Mesendoderm (in vitro differentiated cells): ENCODE data around the gene SRCIN1.

Source experiments
- DNase-seq: peaks from one replicate; pipeline ENCODE4 v3.0.0; 2013
- H2AK5ac ChIP-seq: 2 replicates; pipeline ENCODE4 v1.6.1; 2013; ENCODE audit warnings: low read length, inconsistent platforms
- H2BK120ac ChIP-seq: 2 replicates; pipeline ENCODE4 v1.6.1; 2013; ENCODE audit warnings: low read depth, mild to moderate bottlenecking, low read length, moderate library complexity, mixed read lengths
- H2BK15ac ChIP-seq: replicated peaks from 2 replicates; pipeline ENCODE4 v1.6.1; 2013; ENCODE audit warnings: low read depth, mild to moderate bottlenecking, moderate library complexity
- H2BK5ac ChIP-seq: 2 replicates; pipeline ENCODE4 v1.6.1; 2013; ENCODE audit warnings: low read length, inconsistent platforms
- H3K18ac ChIP-seq: 2 replicates; pipeline ENCODE4 v1.6.1; 2013; ENCODE audit warnings: mild to moderate bottlenecking, low read length, mixed read lengths
- H3K23ac ChIP-seq: one replicate; pipeline ENCODE4 v1.6.1; 2013; ENCODE audit warnings: low read length
- H3K27ac ChIP-seq: 2 replicates; pipeline ENCODE4 v1.5.1; 2013; ENCODE audit warnings: low read depth, mild to moderate bottlenecking, inconsistent platforms, low read length, moderate library complexity
- H3K27me3 ChIP-seq: 2 replicates; pipeline ENCODE4 v1.6.1; 2013; ENCODE audit warnings: low read length, control low read depth, mild to moderate bottlenecking, inconsistent platforms; ENCODE audit not compliant: insufficient read depth, poor library complexity
- H3K36me3 ChIP-seq: 2 replicates; pipeline ENCODE4 v1.6.1; 2013; ENCODE audit warnings: low read length, inconsistent platforms; ENCODE audit not compliant: control insufficient read depth, insufficient read depth
- H3K4ac ChIP-seq: one replicate; pipeline ENCODE4 v1.6.1; 2013; ENCODE audit warnings: low read depth, mild to moderate bottlenecking, low read length, moderate library complexity
- H3K4me1 ChIP-seq: 2 replicates; pipeline ENCODE4 v1.6.1; 2013; ENCODE audit warnings: low read depth, low read length, inconsistent platforms; ENCODE audit not compliant: control insufficient read depth
- H3K4me2 ChIP-seq: 2 replicates; pipeline ENCODE4 v1.6.1; 2013; ENCODE audit warnings: low read length
- H3K4me3 ChIP-seq: 2 replicates; pipeline ENCODE4 v1.5.1; 2013; ENCODE audit warnings: mild to moderate bottlenecking, low read length
- H3K56ac ChIP-seq: one replicate; pipeline ENCODE4 v1.6.1; 2013; ENCODE audit warnings: low read length
- H3K79me1 ChIP-seq: 2 replicates; pipeline ENCODE4 v1.6.1; 2013; ENCODE audit warnings: low read length, inconsistent platforms
- H3K79me2 ChIP-seq: 2 replicates; pipeline ENCODE4 v1.6.1; 2013; ENCODE audit warnings: mild to moderate bottlenecking, low read length; ENCODE audit not compliant: control insufficient read depth, insufficient read depth
- H3K9ac ChIP-seq: 2 replicates; pipeline ENCODE4 v1.6.1; 2013; ENCODE audit warnings: low read length, inconsistent platforms
- H4K5ac ChIP-seq: one replicate; pipeline ENCODE4 v1.6.1; 2013; ENCODE audit warnings: low read length
- H4K8ac ChIP-seq: one replicate; pipeline ENCODE4 v1.6.1; 2013; ENCODE audit warnings: low read depth, mild to moderate bottlenecking, control low read depth, low read length, moderate library complexity
- WGBS: extraction: QIAGEN DNeasy Blood & Tissue Kit; methylation state at CpG from one replicate; pipeline ENCODE4 v1.1.7; 2013; ENCODE audit warnings: low lambda C conversion rate, missing lambda C conversion rate; ENCODE audit not compliant: insufficient coverage; ENCODE audit errors: extremely low coverage; 5-methylcytosine and 5-hydroxymethylcytosine counted together

The SRCIN1 gene

GRCh38 chr17:38567350-38567749 lies 38.4 kb downstream of the SRCIN1 start:
- peaks cover 34% of the 10 kb centered on the region for H3K27me3 ChIP-seq
- H2BK5ac ChIP-seq = no peak overlapping the region
- H2BK120ac ChIP-seq = no peak overlapping the region
- no peak overlapping the region for H3K27ac ChIP-seq
- no peak overlapping the region for H3K9ac ChIP-seq
- H3K4me1 ChIP-seq = peaks cover 8% of the 10 kb centered on the region
- no peak overlapping the region for H3K4ac ChIP-seq
- H3K36me3 ChIP-seq = no peaks in the 10 kb centered on the region
- H4K8ac ChIP-seq = no peak overlapping the region
- WGBS = no CpG with 5 or more reads among the region's 2 CpGs
- H3K4me3 ChIP-seq = no peak overlapping the region
- no peaks in the 10 kb centered on the region for H3K79me1 ChIP-seq
- H3K79me2 ChIP-seq = no peaks in the 10 kb centered on the region
- H2AK5ac ChIP-seq = no peak overlapping the region
- no peak overlapping the region for H3K18ac ChIP-seq
- DNase-seq = no peak
- H3K23ac ChIP-seq = no peak overlapping the region
- H2BK15ac ChIP-seq = no peak overlapping the region
- H4K5ac ChIP-seq = no peak overlapping the region
- no peak overlapping the region for H3K4me2 ChIP-seq
- no peak overlapping the region for H3K56ac ChIP-seq

GRCh38 chr17:38566666-38567031 lies 39.1 kb downstream of the SRCIN1 start:
- WGBS = no CpG with 5 or more reads among the region's 5 CpGs
- Histone ChIP-seq H4K8ac (no peak overlapping the region), H3K56ac (no peak overlapping the region), H3K4me3 (no peak overlapping the region), H3K4me1 (peaks cover 6% of the 10 kb centered on the region), H2BK15ac (no peak overlapping the region), H3K79me1 (no peaks in the 10 kb centered on the region), H3K9ac (no peak overlapping the region), H3K4me2 (no peak overlapping the region), H3K4ac (no peak overlapping the region), H2AK5ac (no peak overlapping the region), H3K27ac (no peak overlapping the region), H2BK120ac (no peak overlapping the region), H4K5ac (no peak overlapping the region), H3K36me3 (no peaks in the 10 kb centered on the region), H3K18ac (no peak overlapping the region), H3K79me2 (no peaks in the 10 kb centered on the region), H2BK5ac (no peak overlapping the region), H3K23ac (no peak overlapping the region), H3K27me3 (peaks cover 36% of the 10 kb centered on the region)
- DNase-seq = no peak

GRCh38 chr17:38565853-38566665 lies 39.7 kb downstream of the SRCIN1 start:
- Histone ChIP-seq H2BK15ac (no peak overlapping the region), H3K4ac (no peak overlapping the region), H3K23ac (no peak overlapping the region), H3K4me2 (no peak overlapping the region), H3K56ac (no peak overlapping the region), H3K9ac (no peak overlapping the region), H3K18ac (no peak overlapping the region), H2BK120ac (no peak overlapping the region), H3K27ac (no peak overlapping the region), H4K8ac (no peak overlapping the region), H2BK5ac (no peak overlapping the region), H3K79me1 (no peaks in the 10 kb centered on the region), H3K79me2 (no peaks in the 10 kb centered on the region), H2AK5ac (no peak overlapping the region), H3K27me3 (peaks cover 36% of the 10 kb centered on the region), H3K4me3 (no peak overlapping the region), H3K36me3 (no peaks in the 10 kb centered on the region), H3K4me1 (peaks cover 6% of the 10 kb centered on the region), H4K5ac (no peak overlapping the region)
- no peak for DNase-seq
- WGBS = no CpG with 5 or more reads among the region's 10 CpGs

GRCh38 chr17:38564869-38565268 lies 40.9 kb downstream of the SRCIN1 start:
- Histone ChIP-seq H3K4ac (no peak overlapping the region), H3K56ac (no peak overlapping the region), H3K4me3 (no peak overlapping the region), H3K36me3 (no peaks in the 10 kb centered on the region), H2BK15ac (no peak overlapping the region), H3K79me2 (no peaks in the 10 kb centered on the region), H4K8ac (no peak overlapping the region), H3K23ac (no peak overlapping the region), H3K27ac (no peak overlapping the region), H3K4me2 (no peak overlapping the region), H2BK120ac (no peak overlapping the region), H3K9ac (no peak overlapping the region), H4K5ac (no peak overlapping the region), H3K79me1 (no peaks in the 10 kb centered on the region), H3K18ac (no peak overlapping the region), H2AK5ac (no peak overlapping the region), H3K4me1 (peaks cover 6% of the 10 kb centered on the region), H2BK5ac (no peak overlapping the region), H3K27me3 (peaks cover 45% of the 10 kb centered on the region)
- no CpG with 5 or more reads among the region's 6 CpGs for WGBS
- DNase-seq = peak; percentile 77

GRCh38 chr17:38564254-38564837 lies 41.4 kb downstream of the SRCIN1 start:
- Histone ChIP-seq H3K9ac (peak overlapping the region; percentile 29), H2BK15ac (no peak overlapping the region), H3K4me1 (peaks cover 6% of the 10 kb centered on the region), H3K79me2 (no peaks in the 10 kb centered on the region), H3K4me3 (no peak overlapping the region), H3K79me1 (no peaks in the 10 kb centered on the region), H3K4ac (no peak overlapping the region), H2AK5ac (no peak overlapping the region), H2BK5ac (no peak overlapping the region), H3K23ac (no peak overlapping the region), H3K27ac (no peak overlapping the region), H4K5ac (no peak overlapping the region), H3K27me3 (peaks cover 45% of the 10 kb centered on the region), H3K36me3 (no peaks in the 10 kb centered on the region), H2BK120ac (no peak overlapping the region), H3K4me2 (peak overlapping the region; percentile 66), H4K8ac (no peak overlapping the region), H3K18ac (no peak overlapping the region), H3K56ac (peak overlapping the region; percentile 36)
- WGBS = no CpG with 5 or more reads among the region's 14 CpGs
- DNase-seq = no peak
